Dendritic cell treated with granulocyte-macrophage colony-stimulating factor and Interleukin-4, amounts not matched to agents 40 ng/mL and 50 ng/mL, for 4 days (primary cell): ENCODE data around the gene FCGBP.
"Not testable (repeated sequence)": the region's sequence is repeated elsewhere in the genome, so short reads cannot be mapped to it uniquely, and the experiment has no call there.

Experiments
- H3K27ac Mint-ChIP-seq: one replicate; pipeline ENCODE4 v1.8.0; 2022; ENCODE audit warnings: mild to moderate bottlenecking, mixed read lengths
- H3K27me3 Mint-ChIP-seq: one replicate; pipeline ENCODE4 v1.8.0; 2022; ENCODE audit warnings: mild to moderate bottlenecking, mixed read lengths
- H3K36me3 Mint-ChIP-seq: one replicate; pipeline ENCODE4 v1.8.0; 2022; ENCODE audit warnings: low read depth, mixed read lengths
- H3K4me1 Mint-ChIP-seq: one replicate; pipeline ENCODE4 v1.8.0; 2022; ENCODE audit warnings: low read depth, mixed read lengths
- H3K4me3 Mint-ChIP-seq: one replicate; pipeline ENCODE4 v1.8.0; 2022; ENCODE audit warnings: mild to moderate bottlenecking, moderate library complexity, mixed read lengths
- H3K9me3 Mint-ChIP-seq: one replicate; pipeline ENCODE4 v1.8.0; 2022; ENCODE audit warnings: mixed read lengths
- intact Hi-C: fragments of 100-400 bp; cut with micrococcal nuclease; formaldehyde crosslinking; loops from one replicate; pipeline ENCODE4 v1.15.0; 2022

The FCGBP gene

GRCh38 chr19:39901681-39902080, 32.8 kb downstream of the FCGBP start:
- H3K4me3 Mint-ChIP-seq, H3K27ac Mint-ChIP-seq, H3K4me1 Mint-ChIP-seq, H3K36me3 Mint-ChIP-seq, H3K9me3 Mint-ChIP-seq, intact Hi-C loops: not testable (repeated sequence)
- H3K27me3 Mint-ChIP-seq, result peaks cover 14% of the 10 kb centered on the region

DNA sequence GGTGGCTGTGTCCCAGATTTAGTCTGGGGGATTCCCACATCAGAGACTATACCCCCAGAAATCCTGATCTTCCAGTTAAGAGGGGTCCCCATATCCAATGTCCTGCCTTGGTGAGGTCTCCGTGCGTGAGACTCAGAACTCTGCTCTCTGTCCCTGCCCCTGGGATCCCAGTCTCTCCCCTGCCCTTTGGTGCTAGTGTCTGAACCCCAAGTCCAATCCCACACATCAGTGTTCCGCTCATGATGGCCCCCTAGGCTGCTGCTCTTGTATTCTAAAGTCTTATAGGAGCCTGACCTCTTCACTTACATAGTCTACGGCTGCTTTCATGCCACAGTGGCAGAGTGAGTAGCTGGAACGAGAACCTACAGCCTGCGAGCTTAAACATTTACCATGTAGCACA, 35.6 kb downstream of the FCGBP start:
- H3K9me3 Mint-ChIP-seq, H3K27ac Mint-ChIP-seq, intact Hi-C loops: not testable (repeated sequence)

DNA sequence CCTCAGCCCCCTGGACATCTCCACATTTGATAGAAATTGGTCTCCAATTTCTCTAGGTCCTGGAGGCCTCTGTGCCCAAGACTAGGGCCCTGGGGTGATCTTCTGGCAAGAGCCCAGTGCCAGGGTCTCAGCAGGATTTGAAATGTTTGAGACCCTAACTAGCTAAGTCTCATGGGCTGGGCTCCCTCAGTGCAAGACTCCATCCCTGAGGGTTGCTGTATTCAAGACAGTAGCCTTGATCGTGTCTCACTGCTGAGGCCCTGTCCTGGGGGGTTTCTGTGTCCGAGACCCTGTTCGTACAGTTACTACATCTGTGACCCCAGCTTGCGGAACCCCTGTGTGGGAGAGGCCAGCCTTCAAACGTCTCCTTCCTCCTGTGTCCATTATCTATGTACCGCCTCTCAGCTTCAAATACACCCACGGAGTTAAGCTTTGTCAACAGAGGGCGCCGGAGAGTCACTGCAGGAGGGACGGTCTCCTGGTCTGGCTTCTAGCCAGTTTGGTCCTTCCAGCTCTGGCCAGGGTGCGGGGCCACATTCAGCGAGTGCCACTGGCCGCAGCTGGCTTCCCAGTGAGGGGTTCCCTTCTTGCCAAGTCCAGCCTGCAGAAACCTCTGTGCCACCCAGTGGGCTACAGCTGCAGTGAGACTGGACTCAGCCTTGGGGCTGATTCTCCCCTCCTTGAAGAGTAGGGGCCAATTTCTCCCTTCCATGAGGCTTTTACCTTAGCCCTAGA, 36.8 kb downstream of the FCGBP start:
- H3K9me3 Mint-ChIP-seq, intact Hi-C loops, H3K4me3 Mint-ChIP-seq, H3K36me3 Mint-ChIP-seq, H3K4me1 Mint-ChIP-seq, H3K27ac Mint-ChIP-seq: not testable (repeated sequence)
- peaks cover 16% of the 10 kb centered on the region for H3K27me3 Mint-ChIP-seq

More for the DNA sequence above, 35.6 kb downstream of the FCGBP start:
- H3K4me1 Mint-ChIP-seq, H3K36me3 Mint-ChIP-seq, H3K4me3 Mint-ChIP-seq: not testable (repeated sequence)
- H3K27me3 Mint-ChIP-seq, result peaks cover 12% of the 10 kb centered on the region

DNA sequence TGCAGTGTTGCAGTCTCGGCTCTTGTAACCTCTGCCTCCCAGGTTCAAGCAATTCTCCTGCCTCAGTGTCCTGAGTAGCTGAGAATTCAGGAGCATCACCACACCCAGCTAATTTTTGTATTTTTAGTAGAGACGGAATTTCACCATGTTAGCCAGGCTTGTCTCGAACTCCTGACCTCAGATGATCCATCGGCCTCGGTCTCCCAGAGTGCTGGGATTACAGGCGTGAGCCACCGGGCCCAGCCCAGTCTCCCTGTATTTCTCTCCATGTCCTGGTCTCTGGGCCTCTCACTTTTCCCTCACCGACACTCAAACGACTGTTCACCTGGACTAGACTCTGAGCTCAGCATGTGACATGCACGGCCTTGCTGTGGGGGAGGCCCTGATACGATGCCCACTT, 39.3 kb downstream of the FCGBP start:
- H3K36me3 Mint-ChIP-seq, intact Hi-C loops, H3K4me1 Mint-ChIP-seq, H3K9me3 Mint-ChIP-seq, H3K4me3 Mint-ChIP-seq, H3K27ac Mint-ChIP-seq: not testable (repeated sequence)
- peaks cover 36% of the 10 kb centered on the region for H3K27me3 Mint-ChIP-seq

DNA sequence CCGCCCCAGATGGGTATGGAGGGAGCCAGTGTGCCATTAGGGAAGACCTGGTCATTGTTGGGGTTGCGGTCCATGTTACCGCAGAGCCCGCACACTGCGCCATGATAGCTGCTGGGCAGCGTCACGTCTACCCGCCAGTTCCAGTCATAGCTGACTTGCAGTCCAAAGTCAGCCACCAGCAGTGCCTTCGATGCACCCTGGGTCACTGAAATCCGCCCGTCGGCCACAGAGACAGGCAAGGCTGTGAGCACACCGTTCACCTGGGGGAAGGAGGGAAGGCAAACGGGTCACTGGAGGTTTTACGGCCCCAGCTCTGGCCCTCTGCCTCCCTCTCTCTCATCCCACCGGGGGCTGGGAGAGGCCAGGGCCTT, 40.2 kb downstream of the FCGBP start:
- intact Hi-C loops, result loop anchor here (5.0 kb wide), 1 partner anchor 78 kb away; the partner anchor contains the start of gene PSMC4
- H3K27ac Mint-ChIP-seq, H3K4me1 Mint-ChIP-seq, H3K9me3 Mint-ChIP-seq, H3K4me3 Mint-ChIP-seq, H3K36me3 Mint-ChIP-seq: not testable (repeated sequence)
- peaks cover 38% of the 10 kb centered on the region for H3K27me3 Mint-ChIP-seq

- peaks cover 34% of the 10 kb centered on the region for H3K27me3 Mint-ChIP-seq
- not testable (repeated sequence) for H3K36me3 Mint-ChIP-seq, H3K4me3 Mint-ChIP-seq, H3K4me1 Mint-ChIP-seq, H3K27ac Mint-ChIP-seq, H3K9me3 Mint-ChIP-seq
- intact Hi-C loops, result loop anchor here (5.0 kb wide), 1 partner anchor 79 kb away; the partner anchor contains the start of gene PSMC4
These were observed 40.8 kb downstream of the FCGBP start for GRCh38 chr19:39893366-39894235.

DNA sequence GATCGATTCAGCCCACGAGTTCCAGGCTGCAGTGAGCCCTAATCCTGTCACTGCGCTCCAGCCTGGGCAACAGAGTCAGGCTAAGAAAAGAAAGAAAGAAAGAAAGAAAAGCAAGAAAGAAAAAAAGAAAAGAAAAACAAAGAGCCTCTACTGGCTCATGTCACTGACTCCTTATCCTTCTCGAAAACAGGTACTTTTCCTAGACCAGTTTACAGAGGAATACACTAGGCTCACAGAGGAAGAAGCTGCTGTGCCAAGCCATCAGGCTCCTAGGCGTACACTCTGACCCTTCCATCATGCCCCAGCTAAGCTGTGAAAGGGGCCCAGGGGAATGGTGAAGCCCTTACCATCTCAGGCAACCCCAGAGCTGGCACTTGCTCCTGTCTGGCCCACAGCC, 41.9 kb downstream of the FCGBP start:
- H3K27me3 Mint-ChIP-seq, result peaks cover 34% of the 10 kb centered on the region
- H3K4me3 Mint-ChIP-seq, H3K36me3 Mint-ChIP-seq, H3K27ac Mint-ChIP-seq, H3K9me3 Mint-ChIP-seq, H3K4me1 Mint-ChIP-seq: not testable (repeated sequence)
- intact Hi-C loops, result loop anchor here (5.0 kb wide), 1 partner anchor 80 kb away; the partner anchor contains the start of gene PSMC4

GRCh38 chr19:39891660-39892505, 42.6 kb downstream of the FCGBP start:
- peaks cover 34% of the 10 kb centered on the region for H3K27me3 Mint-ChIP-seq
- intact Hi-C loops, result loop anchor here (5.0 kb wide), 1 partner anchor 80 kb away; the partner anchor contains the start of gene PSMC4
- not testable (repeated sequence) for H3K4me3 Mint-ChIP-seq, H3K4me1 Mint-ChIP-seq, H3K27ac Mint-ChIP-seq, H3K36me3 Mint-ChIP-seq, H3K9me3 Mint-ChIP-seq

DNA sequence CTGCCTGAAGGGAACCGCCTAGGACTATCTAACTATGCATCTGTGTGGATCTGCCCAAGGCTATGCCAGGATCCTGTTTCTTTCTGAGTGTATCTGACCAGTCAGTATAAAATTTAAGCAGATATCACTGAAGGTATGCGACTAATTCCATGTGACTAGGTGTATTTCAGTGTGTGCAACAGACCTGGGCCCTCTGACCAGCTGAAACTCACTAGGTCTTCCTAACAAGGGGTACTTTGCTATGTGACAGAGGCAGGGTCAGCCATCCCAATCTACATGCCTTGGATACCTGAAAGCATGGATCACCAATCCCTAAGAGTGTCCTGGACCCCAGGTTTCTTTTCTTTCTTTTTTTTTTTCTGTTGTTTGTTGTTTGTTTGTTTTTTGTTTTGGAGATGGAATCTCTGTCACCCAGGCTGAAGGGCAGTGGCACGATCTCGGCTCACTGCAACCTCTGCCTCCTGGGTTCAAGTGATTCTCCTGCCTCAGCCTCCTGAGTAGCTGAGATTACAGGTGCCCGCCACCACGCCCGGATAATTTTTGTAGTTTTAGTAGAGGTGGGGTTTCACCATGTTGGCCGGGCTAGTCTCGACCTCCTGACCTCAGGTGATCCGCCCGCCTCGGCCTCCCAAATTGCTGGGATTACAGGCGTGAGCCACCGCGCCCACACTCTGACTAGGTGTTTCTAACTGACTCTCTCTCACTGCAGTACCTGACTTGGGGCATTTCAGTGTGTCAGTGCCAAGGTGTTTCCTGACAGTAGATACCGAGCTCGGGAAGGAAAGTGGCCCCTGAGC, 43.5 kb downstream of the FCGBP start:
- H3K36me3 Mint-ChIP-seq, result no peaks in the 10 kb centered on the region
- no peak overlapping the region for H3K4me3 Mint-ChIP-seq
- H3K27ac Mint-ChIP-seq, result no peak overlapping the region
- no peaks in the 10 kb centered on the region for H3K4me1 Mint-ChIP-seq
- no peaks in the 10 kb centered on the region for H3K9me3 Mint-ChIP-seq
- intact Hi-C loops, result loop anchor here (5.0 kb wide), 1 partner anchor 81 kb away; the partner anchor contains the start of gene PSMC4
- H3K27me3 Mint-ChIP-seq, result peaks cover 37% of the 10 kb centered on the region

DNA sequence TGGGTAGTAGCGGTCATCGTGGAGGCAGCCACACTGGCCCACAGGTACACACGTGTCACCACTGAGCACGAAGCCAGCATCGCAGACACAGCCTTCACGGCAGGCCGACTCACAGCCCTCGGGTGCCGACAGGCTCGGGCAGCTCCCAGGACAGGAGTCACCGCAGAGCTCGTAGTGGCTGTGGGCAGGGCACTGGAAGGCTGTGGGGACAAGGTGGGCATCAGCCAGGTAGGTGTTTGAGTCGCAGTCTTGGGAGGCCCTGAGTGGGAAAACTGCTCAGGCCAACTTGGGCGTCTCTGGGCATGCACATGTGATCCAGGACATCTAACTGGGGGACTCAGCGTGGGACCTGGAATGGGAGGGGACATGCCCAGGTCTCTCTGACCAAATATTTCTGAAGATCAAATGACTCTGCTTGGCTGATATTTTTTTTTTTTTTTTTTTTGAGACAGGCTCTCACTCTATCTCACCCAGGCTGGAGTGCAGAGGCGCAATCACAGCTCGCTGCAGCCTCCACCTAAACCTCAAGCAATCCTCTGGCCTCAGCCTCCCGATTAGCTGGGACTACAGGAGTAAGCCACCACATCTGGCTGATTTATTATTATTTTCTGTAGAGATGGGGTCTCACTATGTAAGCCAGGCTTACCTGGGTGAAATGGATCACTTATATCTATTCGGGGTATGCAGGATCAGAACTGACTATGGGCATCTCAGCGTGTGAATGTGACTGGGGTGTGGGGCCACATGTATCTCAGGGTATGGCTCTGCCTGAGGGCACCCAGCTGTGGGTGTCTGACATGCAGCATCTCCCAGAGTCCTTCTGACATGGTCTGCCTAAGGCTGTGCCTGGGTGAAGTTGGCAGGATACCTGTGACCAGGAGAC, 44.3 kb downstream of the FCGBP start:
- not testable (repeated sequence) for H3K36me3 Mint-ChIP-seq, H3K27ac Mint-ChIP-seq, H3K4me3 Mint-ChIP-seq, H3K4me1 Mint-ChIP-seq, H3K9me3 Mint-ChIP-seq
- intact Hi-C loops, result loop anchor here (5.0 kb wide), 1 partner anchor 82 kb away; the partner anchor contains the start of gene PSMC4
- H3K27me3 Mint-ChIP-seq, result peaks cover 37% of the 10 kb centered on the region

DNA sequence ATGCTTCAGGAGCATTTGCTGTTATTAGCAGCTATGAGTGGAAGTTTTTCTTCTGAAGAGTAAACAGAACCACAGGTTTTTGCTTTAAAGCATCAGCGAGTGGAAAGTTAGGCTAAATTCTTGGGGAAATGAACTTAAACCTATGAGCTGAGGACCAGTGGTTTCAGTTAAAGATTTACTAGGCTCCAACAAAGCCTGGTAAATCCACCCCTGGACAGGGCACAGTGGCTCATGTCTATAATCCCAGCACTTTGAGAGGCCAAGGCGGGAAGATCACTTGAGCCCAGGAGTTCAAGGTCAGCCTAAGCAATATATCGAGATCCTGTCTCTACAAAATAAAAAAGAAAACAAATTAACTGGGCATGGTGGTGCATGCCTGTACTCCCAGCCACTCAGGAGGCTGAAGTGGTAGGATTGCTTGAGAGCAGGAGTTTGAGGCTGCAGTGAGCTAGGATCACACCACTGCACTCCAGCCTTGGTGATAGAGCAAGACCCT, 46.9 kb downstream of the FCGBP start:
- intact Hi-C loops, H3K27ac Mint-ChIP-seq, H3K4me1 Mint-ChIP-seq, H3K9me3 Mint-ChIP-seq, H3K4me3 Mint-ChIP-seq, H3K36me3 Mint-ChIP-seq: not testable (repeated sequence)
- peaks cover 31% of the 10 kb centered on the region for H3K27me3 Mint-ChIP-seq

DNA sequence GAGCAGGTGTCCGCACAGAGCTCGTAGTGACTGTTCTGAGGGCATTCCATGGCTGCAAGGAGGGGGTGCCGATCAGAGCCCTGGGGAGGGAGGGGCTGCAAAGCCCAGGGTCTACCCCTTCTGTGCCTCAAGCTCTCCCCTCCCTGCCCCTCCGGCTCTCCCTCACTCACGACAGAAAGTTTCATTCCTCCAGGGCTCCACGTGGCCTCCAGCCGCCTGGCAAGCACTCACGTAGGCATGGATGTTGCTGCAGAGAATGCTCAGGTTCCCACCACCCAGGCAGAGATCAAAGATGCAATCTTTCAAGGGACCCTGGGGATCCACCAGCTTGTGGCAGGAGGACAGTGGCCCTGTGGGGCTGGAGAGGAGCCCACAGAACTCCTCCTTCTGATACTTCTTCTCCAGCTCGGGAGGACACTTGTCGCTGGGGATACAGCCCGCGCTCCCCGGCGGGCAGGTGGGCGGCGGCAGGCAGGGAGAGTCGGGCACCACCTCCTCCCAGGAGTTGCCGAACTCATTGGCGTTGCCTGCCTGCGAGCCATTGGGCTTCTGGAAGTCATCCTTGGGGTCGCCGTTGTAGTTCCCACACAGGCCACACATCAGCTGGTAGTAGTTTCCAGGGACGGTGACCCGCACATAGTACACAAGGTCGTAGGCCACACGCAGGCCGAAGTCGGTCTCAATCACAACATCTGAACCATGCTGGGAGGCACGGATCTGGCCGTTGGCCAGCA, 48.4 kb downstream of the FCGBP start:
- H3K9me3 Mint-ChIP-seq, H3K27ac Mint-ChIP-seq, intact Hi-C loops, H3K36me3 Mint-ChIP-seq, H3K4me3 Mint-ChIP-seq, H3K4me1 Mint-ChIP-seq: not testable (repeated sequence)
- H3K27me3 Mint-ChIP-seq, result peaks cover 16% of the 10 kb centered on the region
